ENCODE results near the gene IGSF8. TPM values are rescaled to one million over a fixed set of nuclear protein-coding genes. Genes with fewer than 3 reads are reported as not detected.

IGSF8 gene
- total and polyA plus RNA-seq, 10 donors, result 15.6 to 28.9 (median 21.7) TPM

GRCh38 chr1:160083968-160084770, 14.2 kb downstream of the IGSF8 start:
- peaks cover 0 to 57% (median 35%) of the 10 kb centered on the region in 7 donors for H3K27me3 ChIP-seq (replicated peaks in 1 of 7)
- peaks cover 0 to 13% (median 10%) of the 10 kb centered on the region in 6 donors for H3K4me1 ChIP-seq
- TF ChIP-seq POLR2A (IDR thresholded peaks at IDR 0.05), result no peak
- TF ChIP-seq, protein P1, sequence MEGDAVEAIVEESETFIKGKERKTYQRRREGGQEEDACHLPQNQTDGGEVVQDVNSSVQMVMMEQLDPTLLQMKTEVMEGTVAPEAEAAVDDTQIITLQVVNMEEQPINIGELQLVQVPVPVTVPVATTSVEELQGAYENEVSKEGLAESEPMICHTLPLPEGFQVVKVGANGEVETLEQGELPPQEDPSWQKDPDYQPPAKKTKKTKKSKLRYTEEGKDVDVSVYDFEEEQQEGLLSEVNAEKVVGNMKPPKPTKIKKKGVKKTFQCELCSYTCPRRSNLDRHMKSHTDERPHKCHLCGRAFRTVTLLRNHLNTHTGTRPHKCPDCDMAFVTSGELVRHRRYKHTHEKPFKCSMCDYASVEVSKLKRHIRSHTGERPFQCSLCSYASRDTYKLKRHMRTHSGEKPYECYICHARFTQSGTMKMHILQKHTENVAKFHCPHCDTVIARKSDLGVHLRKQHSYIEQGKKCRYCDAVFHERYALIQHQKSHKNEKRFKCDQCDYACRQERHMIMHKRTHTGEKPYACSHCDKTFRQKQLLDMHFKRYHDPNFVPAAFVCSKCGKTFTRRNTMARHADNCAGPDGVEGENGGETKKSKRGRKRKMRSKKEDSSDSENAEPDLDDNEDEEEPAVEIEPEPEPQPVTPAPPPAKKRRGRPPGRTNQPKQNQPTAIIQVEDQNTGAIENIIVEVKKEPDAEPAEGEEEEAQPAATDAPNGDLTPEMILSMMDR (IDR thresholded peaks at IDR 0.05 in 8 of 11, conservative IDR thresholded peaks at IDR 0.05 in 3 of 11), result peak in 10 of 11 experiments; percentile 47 to 78 (median 70)
- TF ChIP-seq POLR2AphosphoS5 (IDR thresholded peaks at IDR 0.05), result peak; percentile 29 to 69 (median 53)
- intact Hi-C loops (cut with DNase I; ENCODE audit: low total_unique reads), result loop anchor here (2.0 kb wide), 1 partner anchor 37 kb away; no protein-coding TSS in a partner anchor
- peak overlapping the region; percentile 23 to 67 (median 36) for H3K4me3 ChIP-seq
- H3K27ac ChIP-seq, result no peak overlapping the region
- no peaks in the 10 kb centered on the region for H3K9me3 ChIP-seq
- peaks cover 0 to 23% (median 6%) of the 10 kb centered on the region in 6 donors for H3K36me3 ChIP-seq
- 21 to 52% (median 26%) methylated on average over 42 to 96 of the region's 96 CpGs for WGBS, 5 donors
- peak; percentile 91 for DNase-seq

DNA sequence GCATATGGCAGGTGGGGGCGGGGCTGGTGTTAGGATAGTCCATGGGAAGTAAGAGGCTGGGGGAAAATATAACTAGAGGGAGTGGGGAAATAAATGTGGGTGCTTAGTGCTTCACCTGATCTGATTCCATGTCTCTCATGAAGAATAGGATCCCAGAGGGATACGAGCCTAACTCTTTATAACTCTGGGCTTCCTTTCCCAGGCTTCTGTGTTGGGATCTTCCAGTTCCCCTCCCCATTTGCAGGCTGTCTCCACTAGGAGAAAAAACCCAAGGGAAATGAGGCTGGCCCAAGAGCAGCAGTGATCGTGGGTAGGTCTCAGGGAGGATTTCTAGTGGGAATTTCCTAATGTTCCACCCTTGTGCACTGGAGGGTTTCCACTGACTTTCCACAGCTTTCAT, 15.5 kb downstream of the IGSF8 start:
- WGBS, 5 donors, result 63 to 69% (median 65%) methylated on average over 3 of the region's 3 CpGs
- H3K27ac ChIP-seq, result no peak overlapping the region
- peaks cover 0 to 11% (median under 1%) of the 10 kb centered on the region in 6 donors for H3K36me3 ChIP-seq
- no peak overlapping the region for H3K4me3 ChIP-seq
- no peaks in the 10 kb centered on the region for H3K9me3 ChIP-seq
- peaks cover 0 to 69% (median 42%) of the 10 kb centered on the region in 7 donors for H3K27me3 ChIP-seq (replicated peaks in 1 of 7)
- H3K4me1 ChIP-seq, result peaks cover 0 to 17% (median 10%) of the 10 kb centered on the region in 6 donors
- intact Hi-C loops (cut with DNase I; ENCODE audit: low total_unique reads), result no loop called here
- DNase-seq, result peak; percentile 6
- no peak for TF ChIP-seq POLR2AphosphoS5 (IDR thresholded peaks at IDR 0.05)
- TF ChIP-seq, protein P1 (IDR thresholded peaks at IDR 0.05 in 8 of 11, conservative IDR thresholded peaks at IDR 0.05 in 3 of 11), result no peak
- TF ChIP-seq POLR2A (IDR thresholded peaks at IDR 0.05), result no peak

DNA sequence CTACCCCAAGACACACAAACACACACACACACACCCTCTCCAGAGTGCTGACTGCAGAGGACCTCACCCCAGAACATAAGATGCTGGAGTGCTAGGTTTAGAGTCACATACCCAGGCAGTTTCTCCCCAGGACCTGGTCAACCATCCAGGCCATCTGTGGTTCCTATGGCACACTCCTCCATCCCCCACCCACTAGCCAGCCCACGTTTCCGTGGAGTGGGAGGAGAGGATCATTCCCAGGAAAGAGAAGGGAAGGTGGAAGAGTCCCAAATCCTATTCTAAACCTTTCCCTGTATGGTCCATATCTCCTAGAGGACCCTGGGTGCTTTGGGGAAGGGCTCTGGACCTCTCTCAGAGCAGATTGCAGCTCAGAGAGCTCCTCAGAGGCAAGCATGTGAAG, 15.9 kb downstream of the IGSF8 start:
- Histone ChIP-seq H3K4me1 (peaks cover 0 to 17% (median 10%) of the 10 kb centered on the region in 6 donors), H3K4me3 (no peak overlapping the region), H3K27ac (no peak overlapping the region), H3K9me3 (no peaks in the 10 kb centered on the region), H3K27me3 (replicated peaks in 1 of 7) (peaks cover 0 to 72% (median 42%) of the 10 kb centered on the region in 7 donors), H3K36me3 (peaks cover 0 to 7% (median 0%) of the 10 kb centered on the region in 6 donors)
- TF ChIP-seq, protein P1 (IDR thresholded peaks at IDR 0.05 in 8 of 11, conservative IDR thresholded peaks at IDR 0.05 in 3 of 11), result no peak
- TF ChIP-seq POLR2AphosphoS5 (IDR thresholded peaks at IDR 0.05) (no peak), POLR2A (IDR thresholded peaks at IDR 0.05) (no peak)
- intact Hi-C loops (cut with DNase I; ENCODE audit: low total_unique reads), result no loop called here
- WGBS, 5 donors, result 24 to 74% (median 58%) methylated on average over 2 of the region's 2 CpGs
- DNase-seq, result peak; percentile 33

Measured in spleen (tissue), 11 donors.